H1 (cell line): Measurements from ENCODE around the gene ORAI1. TPM values are rescaled to one million over a fixed set of nuclear protein-coding genes. Genes with fewer than 3 reads are reported as not detected.

Experiments
- polyA plus RNA-seq, 7 experiments: library from polyadenylated mRNA; depleted of rRNA in 3 of 7; stranded (reverse) in 5 of 7; unstranded in 2 of 7; fragments of >200 nt in 5 of 7; fragments of 200-250 nt in 2 of 7; gene quantifications; 1 replicate in 5 of 7; 2 replicates in 1 of 7; 4 replicates in 1 of 7; pipeline versions ENCODE4 v1.2.1 to v1.2.3, GENCODE V29; 2011 to 2013; ENCODE audit warnings: missing spikeins in 2 of 7, mixed read lengths in 2 of 7
- total RNA-seq: library from RNA; stranded (reverse); fragmentation: NEBNext Ultra II Directional; extraction: Animal tissue kit (Norgen Biotek cat#: 25700); gene quantifications from 2 replicates; pipeline ENCODE4 v1.2.1, GENCODE V29; 2021
- TF ChIP-seq, protein P1 (sequence below): fragments of 300-600 bp; sonication (generic); IDR thresholded peaks from 2 replicates; pipeline ENCODE4 v1.7.1; 2012; ENCODE audit warnings: low read length, moderate library complexity, mild to moderate bottlenecking, inconsistent platforms; ENCODE audit not compliant: insufficient replicate concordance

The ORAI1 gene
- total and polyA plus RNA-seq, 2 of the 8 experiments (the other 6 are each of a cell fraction or from before 2014, with no cell fraction given): 29.9 to 71.5 TPM

DNA sequence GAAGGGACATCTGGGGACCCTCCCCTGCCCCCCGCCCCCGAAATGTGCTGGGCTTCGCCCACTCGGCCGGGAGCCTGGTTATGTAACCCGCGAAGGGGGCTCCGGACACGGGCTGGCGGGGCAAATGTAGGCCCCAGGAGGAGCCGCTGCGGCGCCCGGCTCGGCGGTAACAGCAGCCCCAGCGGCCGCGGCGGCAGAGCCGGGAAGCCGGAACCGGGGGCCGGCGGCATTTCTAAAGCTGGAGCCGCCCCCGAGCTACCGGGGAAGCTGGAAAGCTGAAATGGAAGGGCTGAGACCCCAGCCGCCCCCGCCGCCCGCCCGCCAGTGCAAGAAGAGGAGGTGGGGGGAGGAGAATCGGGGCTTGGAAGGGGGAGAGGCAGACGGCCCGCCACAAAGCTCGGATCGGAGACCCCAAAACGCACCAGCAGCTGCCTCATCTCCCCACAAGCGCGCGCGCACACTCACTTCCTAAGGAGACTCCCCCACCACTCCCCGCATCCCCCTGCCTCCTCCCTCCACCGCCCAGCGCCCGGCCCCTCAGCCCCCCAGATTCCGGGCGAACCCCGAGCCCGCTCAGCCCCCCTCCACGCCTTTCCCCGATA is 47.0 kb upstream of the ORAI1 start (continued):
- TF ChIP-seq, protein P1, sequence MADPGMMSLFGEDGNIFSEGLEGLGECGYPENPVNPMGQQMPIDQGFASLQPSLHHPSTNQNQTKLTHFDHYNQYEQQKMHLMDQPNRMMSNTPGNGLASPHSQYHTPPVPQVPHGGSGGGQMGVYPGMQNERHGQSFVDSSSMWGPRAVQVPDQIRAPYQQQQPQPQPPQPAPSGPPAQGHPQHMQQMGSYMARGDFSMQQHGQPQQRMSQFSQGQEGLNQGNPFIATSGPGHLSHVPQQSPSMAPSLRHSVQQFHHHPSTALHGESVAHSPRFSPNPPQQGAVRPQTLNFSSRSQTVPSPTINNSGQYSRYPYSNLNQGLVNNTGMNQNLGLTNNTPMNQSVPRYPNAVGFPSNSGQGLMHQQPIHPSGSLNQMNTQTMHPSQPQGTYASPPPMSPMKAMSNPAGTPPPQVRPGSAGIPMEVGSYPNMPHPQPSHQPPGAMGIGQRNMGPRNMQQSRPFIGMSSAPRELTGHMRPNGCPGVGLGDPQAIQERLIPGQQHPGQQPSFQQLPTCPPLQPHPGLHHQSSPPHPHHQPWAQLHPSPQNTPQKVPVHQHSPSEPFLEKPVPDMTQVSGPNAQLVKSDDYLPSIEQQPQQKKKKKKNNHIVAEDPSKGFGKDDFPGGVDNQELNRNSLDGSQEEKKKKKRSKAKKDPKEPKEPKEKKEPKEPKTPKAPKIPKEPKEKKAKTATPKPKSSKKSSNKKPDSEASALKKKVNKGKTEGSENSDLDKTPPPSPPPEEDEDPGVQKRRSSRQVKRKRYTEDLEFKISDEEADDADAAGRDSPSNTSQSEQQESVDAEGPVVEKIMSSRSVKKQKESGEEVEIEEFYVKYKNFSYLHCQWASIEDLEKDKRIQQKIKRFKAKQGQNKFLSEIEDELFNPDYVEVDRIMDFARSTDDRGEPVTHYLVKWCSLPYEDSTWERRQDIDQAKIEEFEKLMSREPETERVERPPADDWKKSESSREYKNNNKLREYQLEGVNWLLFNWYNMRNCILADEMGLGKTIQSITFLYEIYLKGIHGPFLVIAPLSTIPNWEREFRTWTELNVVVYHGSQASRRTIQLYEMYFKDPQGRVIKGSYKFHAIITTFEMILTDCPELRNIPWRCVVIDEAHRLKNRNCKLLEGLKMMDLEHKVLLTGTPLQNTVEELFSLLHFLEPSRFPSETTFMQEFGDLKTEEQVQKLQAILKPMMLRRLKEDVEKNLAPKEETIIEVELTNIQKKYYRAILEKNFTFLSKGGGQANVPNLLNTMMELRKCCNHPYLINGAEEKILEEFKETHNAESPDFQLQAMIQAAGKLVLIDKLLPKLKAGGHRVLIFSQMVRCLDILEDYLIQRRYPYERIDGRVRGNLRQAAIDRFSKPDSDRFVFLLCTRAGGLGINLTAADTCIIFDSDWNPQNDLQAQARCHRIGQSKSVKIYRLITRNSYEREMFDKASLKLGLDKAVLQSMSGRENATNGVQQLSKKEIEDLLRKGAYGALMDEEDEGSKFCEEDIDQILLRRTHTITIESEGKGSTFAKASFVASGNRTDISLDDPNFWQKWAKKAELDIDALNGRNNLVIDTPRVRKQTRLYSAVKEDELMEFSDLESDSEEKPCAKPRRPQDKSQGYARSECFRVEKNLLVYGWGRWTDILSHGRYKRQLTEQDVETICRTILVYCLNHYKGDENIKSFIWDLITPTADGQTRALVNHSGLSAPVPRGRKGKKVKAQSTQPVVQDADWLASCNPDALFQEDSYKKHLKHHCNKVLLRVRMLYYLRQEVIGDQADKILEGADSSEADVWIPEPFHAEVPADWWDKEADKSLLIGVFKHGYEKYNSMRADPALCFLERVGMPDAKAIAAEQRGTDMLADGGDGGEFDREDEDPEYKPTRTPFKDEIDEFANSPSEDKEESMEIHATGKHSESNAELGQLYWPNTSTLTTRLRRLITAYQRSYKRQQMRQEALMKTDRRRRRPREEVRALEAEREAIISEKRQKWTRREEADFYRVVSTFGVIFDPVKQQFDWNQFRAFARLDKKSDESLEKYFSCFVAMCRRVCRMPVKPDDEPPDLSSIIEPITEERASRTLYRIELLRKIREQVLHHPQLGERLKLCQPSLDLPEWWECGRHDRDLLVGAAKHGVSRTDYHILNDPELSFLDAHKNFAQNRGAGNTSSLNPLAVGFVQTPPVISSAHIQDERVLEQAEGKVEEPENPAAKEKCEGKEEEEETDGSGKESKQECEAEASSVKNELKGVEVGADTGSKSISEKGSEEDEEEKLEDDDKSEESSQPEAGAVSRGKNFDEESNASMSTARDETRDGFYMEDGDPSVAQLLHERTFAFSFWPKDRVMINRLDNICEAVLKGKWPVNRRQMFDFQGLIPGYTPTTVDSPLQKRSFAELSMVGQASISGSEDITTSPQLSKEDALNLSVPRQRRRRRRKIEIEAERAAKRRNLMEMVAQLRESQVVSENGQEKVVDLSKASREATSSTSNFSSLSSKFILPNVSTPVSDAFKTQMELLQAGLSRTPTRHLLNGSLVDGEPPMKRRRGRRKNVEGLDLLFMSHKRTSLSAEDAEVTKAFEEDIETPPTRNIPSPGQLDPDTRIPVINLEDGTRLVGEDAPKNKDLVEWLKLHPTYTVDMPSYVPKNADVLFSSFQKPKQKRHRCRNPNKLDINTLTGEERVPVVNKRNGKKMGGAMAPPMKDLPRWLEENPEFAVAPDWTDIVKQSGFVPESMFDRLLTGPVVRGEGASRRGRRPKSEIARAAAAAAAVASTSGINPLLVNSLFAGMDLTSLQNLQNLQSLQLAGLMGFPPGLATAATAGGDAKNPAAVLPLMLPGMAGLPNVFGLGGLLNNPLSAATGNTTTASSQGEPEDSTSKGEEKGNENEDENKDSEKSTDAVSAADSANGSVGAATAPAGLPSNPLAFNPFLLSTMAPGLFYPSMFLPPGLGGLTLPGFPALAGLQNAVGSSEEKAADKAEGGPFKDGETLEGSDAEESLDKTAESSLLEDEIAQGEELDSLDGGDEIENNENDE: no peak
